ENCODE data around the gene SPATA2L.

Gene SPATA2L, protein sequence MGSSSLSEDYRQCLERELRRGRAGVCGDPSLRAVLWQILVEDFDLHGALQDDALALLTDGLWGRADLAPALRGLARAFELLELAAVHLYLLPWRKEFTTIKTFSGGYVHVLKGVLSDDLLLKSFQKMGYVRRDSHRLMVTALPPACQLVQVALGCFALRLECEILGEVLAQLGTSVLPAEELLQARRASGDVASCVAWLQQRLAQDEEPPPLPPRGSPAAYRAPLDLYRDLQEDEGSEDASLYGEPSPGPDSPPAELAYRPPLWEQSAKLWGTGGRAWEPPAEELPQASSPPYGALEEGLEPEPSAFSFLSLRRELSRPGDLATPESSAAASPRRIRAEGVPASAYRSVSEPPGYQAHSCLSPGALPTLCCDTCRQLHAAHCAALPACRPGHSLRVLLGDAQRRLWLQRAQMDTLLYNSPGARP

DNA sequence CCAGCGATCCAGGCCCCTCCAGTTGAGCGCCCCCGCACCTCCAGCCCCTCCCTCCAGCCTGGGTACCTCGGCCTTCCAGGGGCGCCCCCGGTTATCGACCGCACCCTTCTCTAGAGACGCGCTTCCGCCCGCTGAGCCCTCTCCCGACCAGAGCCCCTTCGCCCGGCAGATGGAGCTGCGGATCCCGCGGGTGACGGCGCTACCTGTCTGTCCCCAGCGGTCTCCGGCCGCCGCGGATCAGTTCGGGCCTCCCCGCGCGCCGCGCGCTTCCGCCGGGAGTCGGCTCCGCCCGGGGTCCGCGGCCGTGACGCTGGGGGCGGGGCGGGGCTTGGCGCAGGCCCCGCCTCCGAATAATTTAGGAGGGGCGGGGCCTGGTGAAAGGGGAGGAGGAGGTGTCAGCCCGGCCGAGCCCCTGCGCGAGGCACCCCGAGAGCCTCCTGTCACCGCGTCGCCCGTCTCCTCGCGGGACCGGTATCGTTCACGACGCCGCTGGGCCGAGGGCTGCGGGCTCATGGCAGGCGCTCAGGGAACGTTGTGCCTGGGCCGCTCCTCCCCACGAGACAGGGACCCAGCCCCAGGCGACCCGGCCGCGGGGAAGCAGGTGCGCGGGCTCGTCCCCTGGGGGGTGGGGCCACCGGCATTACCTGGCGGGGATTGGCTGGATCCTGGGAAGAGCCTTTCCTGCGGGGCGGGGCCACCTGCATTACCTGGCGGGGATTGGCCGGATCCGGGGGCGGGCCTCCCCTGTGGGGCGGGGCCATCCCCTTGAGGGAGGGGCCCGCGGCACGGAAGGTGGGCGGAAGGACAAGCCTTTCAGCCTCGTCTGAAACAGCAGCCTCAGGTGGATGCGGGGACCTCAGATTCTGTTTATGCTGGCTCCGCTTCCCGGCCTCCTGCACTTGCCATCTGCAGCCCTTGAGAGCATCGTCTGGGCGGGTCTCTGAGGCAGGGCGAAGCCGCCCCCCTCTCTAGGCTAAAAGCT lies at the start of gene SPATA2L:
TSS of gene SPATA2L (minus strand) at position 281 of the 982 bp plus-strand sequence. CDS start 473 bp downstream, outside the sequence.
- ATAC-seq (peak; percentile 74), DNase-seq (peak; percentile 98)

DNA sequence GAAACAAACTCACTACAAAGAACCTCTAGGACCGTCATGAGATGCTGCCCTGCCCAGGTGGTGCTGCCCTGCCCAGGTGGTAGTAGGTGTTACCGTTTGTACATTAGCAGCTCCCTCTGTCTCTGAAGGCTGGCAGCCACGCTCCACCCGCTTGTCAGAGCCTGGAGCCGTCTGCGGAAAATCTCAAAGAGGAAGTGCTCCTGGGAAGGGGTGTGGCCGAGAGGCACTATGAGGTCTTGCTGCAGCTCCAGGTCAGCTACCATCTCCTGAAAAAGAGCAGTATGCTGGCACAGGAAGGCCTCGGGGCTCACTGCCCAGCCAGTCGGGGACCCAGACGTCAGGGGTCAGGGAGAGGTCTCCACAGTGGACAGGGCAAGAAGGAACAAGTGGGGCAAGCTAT lies 48.1 kb upstream of the SPATA2L start:
- ATAC-seq, result no peak
- DNase-seq, result no peak

DNA sequence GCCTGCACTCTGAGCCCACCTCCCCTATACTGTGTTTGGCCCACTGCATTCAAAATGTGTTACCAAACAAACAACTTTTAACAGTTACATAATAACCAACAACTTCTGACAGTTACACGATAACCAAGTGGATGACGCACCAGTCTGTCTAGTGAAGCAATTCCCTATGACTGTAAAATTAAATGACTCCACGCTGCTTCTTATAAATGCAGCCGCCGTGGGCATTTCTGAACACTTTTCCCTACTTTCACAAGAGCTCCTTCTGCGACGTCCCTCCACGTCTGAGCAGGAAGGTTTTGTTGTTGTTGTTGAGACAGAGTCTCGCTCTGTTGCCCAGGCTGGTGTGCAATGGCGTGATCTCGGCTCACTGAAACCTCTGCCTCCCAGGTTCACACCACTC lies 47.4 kb upstream of the SPATA2L start:
- DNase-seq (no peak), ATAC-seq (no peak)

DNA sequence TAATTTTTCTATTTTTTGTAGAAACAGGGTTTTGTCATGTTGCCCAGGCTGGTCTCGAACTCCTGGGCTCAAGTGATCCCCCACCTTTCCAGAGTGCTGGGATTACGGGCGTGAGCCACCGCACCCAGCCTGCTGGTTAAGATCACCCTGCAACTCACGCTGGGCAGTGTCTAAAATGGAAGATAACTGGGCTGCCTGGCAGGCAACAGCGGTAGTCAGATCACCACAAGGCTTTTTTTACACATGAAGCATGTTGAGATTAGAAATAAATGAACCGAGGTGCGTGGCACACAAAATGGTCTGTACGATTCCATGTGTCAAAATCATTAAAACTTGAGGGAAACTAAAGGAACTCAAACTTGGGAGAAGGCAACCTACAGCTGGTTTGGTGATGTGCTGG lies 46.6 kb upstream of the SPATA2L start:
- DNase-seq (no peak), ATAC-seq (no peak)

DNA sequence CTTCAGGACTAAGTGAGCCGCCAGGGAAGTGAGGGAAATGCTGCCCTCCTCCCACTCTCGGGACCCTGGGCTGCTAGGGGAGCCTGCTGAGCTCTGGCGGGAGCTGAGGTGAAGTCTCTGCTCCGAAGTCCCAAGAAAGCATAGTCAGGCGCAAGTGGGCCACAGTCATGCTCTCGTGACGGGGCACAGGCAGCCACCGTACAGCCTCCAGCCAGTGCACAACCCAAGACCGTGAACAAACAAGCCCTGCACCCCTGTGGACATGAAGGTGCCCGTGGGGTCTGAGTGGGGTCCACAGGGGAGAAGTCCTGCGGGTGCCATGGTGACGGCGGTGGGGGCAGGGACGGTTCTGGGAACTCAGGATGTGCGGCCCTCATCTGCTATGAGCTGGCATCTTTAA lies 44.5 kb upstream of the SPATA2L start:
- ATAC-seq, result no peak
- DNase-seq, result no peak

DNA sequence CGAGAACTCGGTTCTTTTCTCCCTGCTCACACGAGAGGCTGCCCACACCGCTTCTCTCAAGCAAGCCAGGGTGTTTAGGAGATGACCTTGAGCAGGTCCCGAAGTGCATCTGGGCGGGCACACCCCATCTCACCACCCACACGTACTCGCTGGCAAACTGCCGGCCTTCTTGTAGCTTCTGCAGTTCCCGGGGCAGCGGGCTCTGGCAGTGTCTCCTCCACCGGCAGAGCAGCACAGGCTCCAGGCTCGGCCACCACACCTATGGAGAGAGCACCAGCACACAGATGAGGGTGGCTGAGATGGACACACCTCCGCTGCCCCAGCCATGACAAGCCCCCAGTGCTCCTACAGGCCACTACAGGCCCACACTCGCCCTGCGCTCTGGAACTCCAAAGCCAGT lies 43.3 kb upstream of the SPATA2L start:
- ATAC-seq (no peak), DNase-seq (no peak)

DNA sequence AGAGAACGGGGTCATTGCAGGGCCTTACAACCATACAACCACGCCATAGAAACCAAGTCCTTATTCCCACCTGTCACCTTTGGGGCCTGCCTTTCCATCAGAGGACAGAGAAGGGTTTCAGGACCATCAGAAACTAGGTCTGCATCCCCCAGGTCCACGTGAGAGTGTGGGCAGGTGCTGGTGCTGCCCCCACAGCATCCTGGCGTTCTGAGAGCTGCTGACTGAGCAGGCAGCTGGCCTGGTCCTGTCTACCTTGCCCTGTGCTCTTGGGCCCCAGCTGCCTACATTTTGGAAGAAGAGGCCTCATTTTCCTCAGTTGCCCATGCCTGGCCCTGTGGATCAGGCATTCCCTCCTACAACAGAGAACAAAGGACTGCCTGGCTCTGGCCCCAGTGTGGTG lies 41.4 kb upstream of the SPATA2L start:
- ATAC-seq (no peak), DNase-seq (no peak)

DNA sequence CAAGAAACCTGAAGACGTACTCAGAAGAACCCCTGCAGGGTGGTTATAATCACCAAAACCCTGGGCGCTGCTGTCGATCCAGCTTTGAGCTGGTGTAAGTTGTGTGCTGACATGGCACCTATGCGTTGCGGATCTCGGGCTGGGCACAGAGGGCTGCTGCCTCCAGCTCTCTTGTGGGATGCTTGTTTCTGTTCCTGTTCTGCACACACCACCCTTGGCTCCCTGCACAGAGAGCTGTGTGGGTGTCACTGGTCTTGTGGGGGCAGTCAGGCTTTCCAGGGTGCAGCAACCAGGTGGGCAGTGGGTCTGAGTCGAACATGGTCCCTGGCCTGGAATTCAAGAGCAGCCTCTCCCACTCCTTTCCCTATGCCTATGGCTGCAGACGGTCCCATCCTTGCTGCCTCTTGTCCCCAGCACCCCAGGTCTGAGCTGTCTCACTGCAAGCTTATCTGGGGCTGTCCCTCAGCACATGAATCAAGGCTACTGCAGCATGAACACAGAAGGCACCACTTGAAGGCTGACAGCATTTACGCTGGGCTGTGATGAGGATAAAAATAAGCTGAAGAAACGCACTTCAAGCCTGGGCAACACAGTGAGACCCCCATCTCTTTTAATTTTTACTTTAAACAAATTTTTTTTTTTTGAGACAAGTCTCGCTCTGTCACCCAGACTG lies 40.0 kb upstream of the SPATA2L start:
- ATAC-seq (no peak), DNase-seq (no peak)

DNA sequence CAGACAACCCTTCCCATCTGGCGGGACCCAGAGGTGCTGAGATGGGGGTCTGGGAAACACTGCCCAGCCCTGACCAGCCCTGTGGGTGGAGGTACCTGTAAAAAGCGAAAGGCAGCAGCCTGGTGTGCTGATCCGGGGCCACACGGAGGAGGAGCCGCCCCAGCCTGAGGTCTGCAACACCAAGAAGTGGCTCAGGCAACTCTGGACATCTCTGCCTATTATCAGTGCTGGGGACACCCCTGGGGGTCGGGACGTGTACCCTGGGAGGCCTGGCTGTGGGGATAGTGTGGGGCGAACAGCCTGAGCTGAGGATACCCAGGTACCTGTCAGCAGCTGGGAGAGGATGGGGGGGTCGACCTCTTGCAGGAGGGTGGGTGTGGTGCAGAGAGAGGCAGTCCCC lies 37.9 kb upstream of the SPATA2L start:
- ATAC-seq (no peak), DNase-seq (no peak)

DNA sequence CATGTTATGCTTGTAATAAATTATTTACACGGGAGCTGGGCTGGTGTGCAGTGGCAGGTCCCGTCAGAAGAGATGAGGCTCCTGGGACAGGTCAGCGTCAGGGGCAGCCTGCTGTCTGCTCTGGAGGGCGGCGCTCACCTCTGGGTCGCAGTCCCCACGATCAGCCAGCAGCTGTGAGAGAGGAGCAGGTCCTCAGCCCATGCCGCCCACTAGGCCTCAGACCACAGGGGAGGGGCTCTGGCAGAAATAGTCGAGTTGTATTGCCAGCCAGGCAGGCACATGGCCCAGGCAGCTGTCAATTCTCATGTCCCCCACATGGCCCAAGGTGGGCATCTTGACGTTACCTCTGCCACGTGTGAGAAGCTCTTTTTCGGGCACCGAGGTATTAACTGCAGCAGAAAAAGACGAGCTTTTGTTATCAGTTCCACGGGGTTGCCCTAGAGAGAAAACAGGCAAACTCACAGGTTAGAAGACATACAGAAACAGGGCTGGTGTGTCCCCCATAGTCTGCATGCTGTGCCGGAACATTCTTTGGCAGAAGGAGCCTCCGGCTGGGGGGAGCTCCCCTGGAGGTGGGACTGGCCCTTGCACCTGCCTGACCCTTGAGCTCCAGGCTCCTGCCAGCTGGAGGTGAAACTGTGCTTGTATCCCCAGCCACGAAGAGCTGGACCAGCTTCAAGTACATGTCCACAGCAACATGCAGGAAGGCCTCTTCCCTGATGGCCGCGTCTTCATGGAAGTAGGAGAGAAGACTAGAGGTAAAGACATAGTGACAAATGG lies 37.2 kb upstream of the SPATA2L start:
- ATAC-seq, result no peak

DNA sequence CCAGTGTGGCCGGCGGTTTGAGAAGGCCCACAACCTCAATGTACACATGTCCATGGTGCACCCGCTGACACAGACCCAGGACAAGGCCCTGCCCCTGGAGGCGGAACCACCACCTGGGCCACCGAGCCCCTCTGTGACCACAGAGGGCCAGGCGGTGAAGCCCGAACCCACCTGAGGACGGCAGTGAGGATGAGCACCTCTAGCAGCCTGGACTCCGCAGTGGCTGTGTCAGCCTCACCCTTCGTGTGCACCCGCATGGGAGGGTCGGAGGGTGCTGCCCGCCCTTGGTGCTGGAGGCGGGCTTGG lies 36.5 kb upstream of the SPATA2L start:
- no peak for DNase-seq
- no peak for ATAC-seq

More for the DNA sequence above, 37.2 kb upstream of the SPATA2L start:
- DNase-seq, result no peak

DNA sequence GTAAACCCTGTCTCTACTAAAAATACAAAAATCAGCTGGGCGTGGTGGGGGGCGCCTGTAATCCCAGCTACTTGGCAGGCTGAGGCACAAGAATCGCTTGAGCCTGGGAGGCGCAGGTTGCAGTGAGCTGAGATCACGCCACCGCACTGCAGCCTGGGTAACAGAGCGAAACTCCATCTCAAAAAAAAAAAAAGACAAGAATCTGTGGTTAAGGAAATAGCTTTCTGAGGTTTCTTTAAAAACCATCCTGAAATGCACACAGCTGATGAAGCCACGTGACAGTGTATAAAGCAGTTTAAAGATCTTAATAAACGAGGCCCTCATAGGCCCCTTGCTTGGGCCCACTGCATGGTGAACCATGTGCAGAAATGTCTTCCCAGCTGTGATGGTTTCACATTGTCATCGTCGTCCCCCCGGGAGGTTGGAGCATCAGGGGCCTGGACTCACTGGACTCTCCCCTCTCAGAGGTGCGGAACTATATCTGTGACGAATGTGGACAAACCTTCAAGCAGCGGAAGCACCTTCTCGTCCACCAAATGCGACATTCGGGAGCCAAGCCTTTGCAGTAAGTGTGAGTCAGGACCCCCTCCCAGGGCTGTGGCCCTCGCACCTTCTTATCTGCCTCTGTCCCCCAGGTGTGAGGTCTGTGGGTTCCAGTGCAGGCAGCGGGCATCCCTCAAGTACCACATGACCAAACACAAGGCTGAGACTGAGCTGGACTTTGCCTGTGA lies 36.0 kb upstream of the SPATA2L start:
- no peak for DNase-seq
- ATAC-seq, result no peak

DNA sequence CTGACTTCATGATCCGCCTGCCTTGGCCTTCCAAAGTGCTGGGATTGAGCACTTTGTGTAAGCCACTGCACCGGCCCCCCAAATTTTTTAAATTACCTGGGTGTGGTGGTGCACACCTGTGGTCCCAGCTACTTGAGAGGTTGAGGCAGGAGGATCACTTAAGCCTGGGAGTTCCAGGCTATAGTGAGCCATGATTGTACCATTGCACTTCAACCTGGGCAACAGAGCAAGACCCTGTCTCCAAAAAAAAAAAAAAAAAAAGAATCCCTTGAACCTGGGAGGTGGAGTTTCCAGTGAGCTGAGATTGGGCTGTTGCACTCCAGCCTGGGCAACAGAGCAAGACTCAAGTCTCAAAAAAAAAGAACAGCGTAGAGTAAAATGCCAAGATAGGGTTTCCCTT lies 35.0 kb upstream of the SPATA2L start:
- ATAC-seq (no peak), DNase-seq (no peak)

DNA sequence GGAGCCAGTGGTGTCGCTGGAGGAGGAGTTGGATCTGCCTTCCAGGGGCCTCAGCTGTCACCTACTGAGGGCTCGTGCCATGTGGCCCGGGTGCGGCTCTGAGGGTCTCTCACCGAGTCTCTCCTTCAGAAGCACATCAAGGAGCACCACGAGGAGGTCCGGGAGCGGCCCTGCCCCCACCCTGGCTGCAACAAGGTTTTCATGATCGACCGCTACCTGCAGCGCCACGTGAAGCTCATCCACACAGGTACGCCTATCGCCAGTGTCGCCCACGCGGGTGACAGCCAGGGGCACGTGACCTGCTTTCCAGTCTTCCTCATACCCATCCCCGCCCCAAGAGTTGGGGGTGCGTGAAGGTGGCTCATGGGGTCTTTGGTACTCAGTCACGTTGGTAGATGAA lies 32.3 kb upstream of the SPATA2L start:
- ATAC-seq (no peak), DNase-seq (no peak)

DNA sequence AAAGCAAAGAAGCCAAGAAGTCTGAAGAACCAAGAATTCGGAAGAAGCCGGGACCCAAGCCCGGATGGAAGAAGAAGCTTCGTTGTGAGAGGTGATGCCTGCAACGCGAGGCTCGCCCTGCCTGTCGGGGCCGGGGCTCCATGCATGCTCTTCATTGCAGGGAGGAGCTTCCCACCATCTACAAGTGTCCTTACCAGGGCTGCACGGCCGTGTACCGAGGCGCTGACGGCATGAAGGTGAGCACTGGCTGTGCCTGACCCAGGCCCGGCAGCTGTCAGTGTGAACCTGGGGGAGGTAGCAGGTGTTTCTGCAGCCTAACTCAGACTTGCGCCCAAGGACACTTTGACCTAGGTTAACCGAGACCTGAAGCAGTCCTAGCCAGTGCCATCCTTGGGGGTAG lies 31.8 kb upstream of the SPATA2L start:
- ATAC-seq (no peak), DNase-seq (no peak)

DNA sequence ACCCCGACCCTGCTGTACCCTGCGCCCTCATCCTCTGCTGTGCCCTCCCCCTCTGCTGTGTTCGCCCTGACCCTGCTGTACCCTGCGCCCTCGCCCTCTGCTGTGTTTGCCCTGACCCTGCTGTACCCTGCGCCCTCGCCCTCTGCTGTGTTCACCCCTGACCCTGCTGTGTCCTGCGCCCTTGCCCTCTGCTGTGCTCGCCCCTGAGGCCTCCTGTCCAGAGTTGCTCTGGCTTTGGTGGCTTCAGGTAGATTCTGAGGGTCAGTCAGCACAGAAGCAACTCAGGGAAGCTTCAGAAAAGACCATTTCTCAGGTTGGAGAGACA lies 31.4 kb upstream of the SPATA2L start:
- no peak for DNase-seq
- ATAC-seq, result no peak

DNA sequence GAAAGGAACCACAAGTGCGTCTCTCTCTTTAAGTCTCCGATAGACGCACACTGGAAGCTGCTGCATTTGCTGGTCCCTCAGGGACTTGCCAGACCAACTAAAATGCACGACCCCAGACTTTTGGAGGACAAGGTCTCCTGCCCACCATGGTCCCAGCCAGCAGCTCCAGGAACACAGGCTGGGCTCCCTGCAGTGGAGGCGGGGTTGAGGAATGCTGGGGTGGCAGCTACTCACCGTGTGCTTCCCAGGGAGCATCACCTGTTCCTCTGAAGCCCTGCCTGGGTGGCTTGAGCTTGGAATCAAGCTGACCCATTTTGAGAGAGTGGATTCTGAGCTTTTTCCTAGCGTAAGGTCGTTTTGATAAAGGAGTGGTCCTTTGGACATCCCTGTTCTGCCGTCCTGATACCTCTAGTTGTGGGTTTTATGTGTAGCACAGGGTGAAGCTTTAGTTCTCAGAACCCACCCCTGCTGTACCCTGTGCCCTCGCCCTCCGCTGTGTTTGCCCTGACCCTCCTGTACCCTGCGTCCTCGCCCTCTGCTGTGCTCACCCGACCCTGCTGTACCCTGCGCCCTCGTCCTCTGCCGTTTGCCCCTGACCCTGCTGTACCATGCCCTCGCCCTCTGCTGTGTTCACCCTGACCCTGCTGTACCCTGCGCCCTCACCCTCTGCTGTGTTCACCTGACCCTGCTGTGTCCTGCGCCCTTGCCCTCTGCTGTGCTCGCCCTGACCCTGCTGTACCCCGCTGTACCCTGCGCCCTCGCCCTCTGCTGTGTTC lies 30.8 kb upstream of the SPATA2L start:
- no peak for ATAC-seq
- DNase-seq, result no peak

DNA sequence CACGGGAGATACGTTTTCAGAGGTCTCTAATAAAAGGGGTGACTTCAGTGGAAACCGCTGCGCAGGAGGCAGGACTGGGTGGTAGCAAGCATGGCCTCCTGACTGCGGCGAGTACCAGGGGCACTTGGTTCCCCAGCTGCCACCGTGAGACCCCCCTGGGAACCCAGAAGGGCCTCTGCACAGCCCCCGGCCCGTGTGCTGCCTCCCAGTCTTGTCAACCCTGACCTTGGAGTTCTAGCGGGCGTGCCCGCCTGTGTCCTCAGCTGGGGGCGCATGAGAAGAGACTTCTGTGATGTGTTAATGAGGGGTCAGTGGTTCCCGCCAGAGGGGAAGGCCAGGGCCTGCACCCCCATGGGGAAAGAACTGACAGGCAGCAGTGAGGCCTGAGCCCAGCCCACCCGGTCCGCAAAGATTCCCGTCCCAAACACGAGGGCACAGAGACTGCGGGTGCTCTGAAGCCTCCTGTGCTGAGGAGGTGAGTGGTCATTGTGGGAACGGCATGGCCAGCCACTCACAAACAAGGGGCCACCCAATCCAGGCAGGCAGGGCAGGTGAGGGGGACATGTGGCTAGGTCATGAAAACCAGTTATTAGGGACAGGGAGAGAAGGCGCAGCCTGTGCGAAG lies 29.2 kb upstream of the SPATA2L start:
- DNase-seq (no peak), ATAC-seq (no peak)

DNA sequence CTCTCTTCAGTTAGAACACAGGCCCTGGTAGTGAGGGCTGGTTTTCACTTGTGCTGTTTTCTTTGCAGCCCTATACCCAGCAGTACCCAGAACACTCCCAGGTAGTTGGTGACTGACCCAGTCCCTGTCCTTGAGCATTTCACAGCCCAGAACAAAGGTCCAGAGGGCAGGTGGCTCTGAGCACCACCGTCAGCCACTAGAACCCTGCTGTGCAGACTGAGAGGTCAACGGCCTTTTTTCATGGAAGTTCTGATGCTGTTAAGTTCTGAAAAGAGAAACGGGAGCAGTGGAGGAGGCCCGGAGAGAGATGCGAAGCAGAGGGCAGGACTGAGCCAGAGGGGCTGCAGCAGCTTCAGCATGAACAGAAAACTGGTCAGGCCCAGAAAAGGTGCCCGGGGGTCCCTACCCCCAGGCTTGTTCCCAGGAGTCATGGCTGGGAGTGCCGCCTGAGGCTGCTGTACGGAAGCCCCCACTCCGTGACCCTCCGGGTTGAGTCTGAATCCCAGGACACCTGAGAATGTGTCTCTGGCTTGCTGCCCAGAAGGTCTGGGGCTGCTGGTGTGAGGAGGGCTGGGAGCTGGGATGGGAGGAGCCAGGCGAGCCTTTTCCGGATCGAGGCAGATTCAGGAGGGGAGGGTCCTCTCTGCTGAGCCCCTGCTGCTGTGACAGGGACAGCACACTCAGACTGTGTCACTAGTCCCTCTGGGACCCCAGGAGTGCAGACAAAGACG lies 28.5 kb upstream of the SPATA2L start:
- ATAC-seq (no peak), DNase-seq (no peak)
